CD14-positive monocyte (primary cell): ENCODE data around the gene EGFR. TPM values are rescaled to one million over a fixed set of nuclear protein-coding genes. Genes with fewer than 3 reads are reported as not detected.

Experiments
- DNase-seq, 3 donors: peaks; one replicate each; pipeline ENCODE4 v3.0.0-alpha.2; 2011 to 2022
- H2AFZ ChIP-seq: 2 replicates; pipeline ENCODE4 v1.6.0; 2012; ENCODE audit warnings: mild to moderate bottlenecking, low read depth, low read length, inconsistent platforms; ENCODE audit not compliant: insufficient read depth, poor library complexity, severe bottlenecking
- H3K27ac ChIP-seq, 2 donors: 1 replicate in 1 of 2; 2 replicates in 1 of 2; pipeline ENCODE4 v1.5.1; 2012 to 2013; ENCODE audit warnings: low read length in 2 of 2, control low read depth in 1 of 2, inconsistent platforms in 1 of 2, low read depth in 1 of 2, mild to moderate bottlenecking in 1 of 2
- H3K27me3 ChIP-seq, 2 donors: one replicate each; pipeline versions ENCODE4 v1.6.0 to v1.6.1; 2011 to 2013; ENCODE audit warnings: low read length in 2 of 2; ENCODE audit not compliant: control insufficient read depth in 2 of 2, insufficient read depth in 2 of 2
- H3K36me3 ChIP-seq, 2 donors: replicated peaks in 1 of 2; 1 replicate in 1 of 2; 2 replicates in 1 of 2; pipeline versions ENCODE4 v1.5.1 to v1.6.1; 2012 to 2013; ENCODE audit warnings: low read length in 2 of 2, control low read depth in 1 of 2, inconsistent platforms in 1 of 2, mild to moderate bottlenecking in 1 of 2; ENCODE audit not compliant: insufficient read depth in 2 of 2, control insufficient read depth in 1 of 2
- H3K4me1 ChIP-seq, 2 donors: 1 replicate in 1 of 2; 2 replicates in 1 of 2; pipeline versions ENCODE4 v1.5.1 to v1.6.1; 2012 to 2013; ENCODE audit warnings: low read length in 2 of 2, control low read depth in 1 of 2, inconsistent platforms in 1 of 2, mild to moderate bottlenecking in 1 of 2, moderate library complexity in 1 of 2; ENCODE audit not compliant: insufficient read depth in 2 of 2, control insufficient read depth in 1 of 2
- H3K4me2 ChIP-seq: replicated peaks from 2 replicates; pipeline ENCODE3; 2012; ENCODE audit warnings: low read length, moderate library complexity, mild to moderate bottlenecking; ENCODE audit not compliant: poor library complexity, severe bottlenecking; ENCODE audit errors: extremely low read depth
- H3K4me3 ChIP-seq, 3 experiments: fragments of 200-600 bp in 1 of 3; sonication (generic) in 1 of 3; replicated peaks in 1 of 3; 1 replicate in 2 of 3; 2 replicates in 1 of 3; pipeline ENCODE4 v1.5.1; 2011 to 2013; ENCODE audit warnings: low read length in 3 of 3, mild to moderate bottlenecking in 3 of 3, control low read depth in 2 of 3, low read depth in 2 of 3, inconsistent platforms in 1 of 3, moderate library complexity in 1 of 3
- H3K79me2 ChIP-seq: 2 replicates; pipeline ENCODE4 v1.6.0; 2012; ENCODE audit warnings: mild to moderate bottlenecking, control low read depth, inconsistent platforms, low read length, moderate library complexity; ENCODE audit not compliant: insufficient read depth
- H3K9ac ChIP-seq: 2 replicates; pipeline ENCODE4 v1.6.0; 2017; ENCODE audit warnings: low read length, mild to moderate bottlenecking; ENCODE audit not compliant: insufficient read depth, poor library complexity, severe bottlenecking
- H3K9me3 ChIP-seq, 2 donors: replicated peaks in 1 of 2; 1 replicate in 1 of 2; 2 replicates in 1 of 2; pipeline versions ENCODE4 v1.5.1 to v1.6.1; 2012 to 2013; ENCODE audit warnings: low read length in 2 of 2, control low read depth in 1 of 2; ENCODE audit not compliant: control insufficient read depth in 1 of 2, insufficient read depth in 1 of 2
- H4K20me1 ChIP-seq: 2 replicates; pipeline ENCODE4 v1.6.0; 2012; ENCODE audit warnings: mild to moderate bottlenecking, low read length, control low read depth, moderate library complexity; ENCODE audit not compliant: insufficient read depth
- H3K27ac Mint-ChIP-seq, 7 donors: one replicate each; pipeline ENCODE4 v1.8.0; 2020; ENCODE audit warnings: mild to moderate bottlenecking in 7 of 7, mixed read lengths in 7 of 7, moderate library complexity in 6 of 7, inconsistent platforms in 2 of 7
- H3K27me3 Mint-ChIP-seq, 3 donors: one replicate each; pipeline ENCODE4 v1.8.0; 2021 to 2022; ENCODE audit warnings: low read depth in 3 of 3, mild to moderate bottlenecking in 3 of 3, mixed read lengths in 3 of 3, moderate library complexity in 3 of 3, inconsistent platforms in 1 of 3
- H3K36me3 Mint-ChIP-seq, 2 donors: one replicate each; pipeline ENCODE4 v1.8.0; 2020; ENCODE audit warnings: mixed read lengths in 2 of 2, inconsistent platforms in 1 of 2, mild to moderate bottlenecking in 1 of 2
- H3K4me1 Mint-ChIP-seq: one replicate; pipeline ENCODE4 v1.8.0; 2020; ENCODE audit warnings: mild to moderate bottlenecking, mixed read lengths
- H3K4me3 Mint-ChIP-seq, 2 donors: one replicate each; pipeline ENCODE4 v1.8.0; 2020; ENCODE audit warnings: mild to moderate bottlenecking in 2 of 2, mixed read lengths in 2 of 2, moderate library complexity in 1 of 2
- H3K9me3 Mint-ChIP-seq, 7 donors: one replicate each; pipeline ENCODE4 v1.8.0; 2020 to 2022; ENCODE audit warnings: mixed read lengths in 7 of 7, mild to moderate bottlenecking in 6 of 7, moderate library complexity in 6 of 7, inconsistent platforms in 2 of 7
- CTCF ChIP-seq: fragments of 200-600 bp; IDR thresholded peaks from one replicate; pipeline ENCODE4 v1.8.0; 2022; ENCODE audit warnings: antibody characterized with exemption, mild to moderate bottlenecking
- WGBS: methylation state at CpG from one replicate; pipeline ENCODE4 v1.1.5; 2013; ENCODE audit warnings: missing lambda C conversion rate; ENCODE audit not compliant: insufficient coverage; 5-methylcytosine and 5-hydroxymethylcytosine counted together
- intact Hi-C, 2 donors: fragments of 100-400 bp; cut with micrococcal nuclease; formaldehyde crosslinking; loops; one replicate each; pipeline versions ENCODE4 v1.15.0 to v1.15.1; 2023
- polyA plus RNA-seq, 3 donors: library from polyadenylated mRNA; depleted of rRNA in 1 of 3; unstranded in 2 of 3; stranded (reverse) in 1 of 3; fragments of 300-500 nt in 2 of 3; fragments of >200 nt in 1 of 3; fragmentation: Illumina TruSeq in 2 of 3; gene quantifications; 1 replicate in 2 of 3; 2 replicates in 1 of 3; pipeline ENCODE4 v1.2.3, GENCODE V29; 2012 to 2021

EGFR gene
- polyA plus RNA-seq, 3 donors = not detected

- Histone ChIP-seq H3K9me3 (no peaks in the 10 kb centered on the region), H3K27me3 (no peaks in the 10 kb centered on the region), H3K9ac (no peak overlapping the region), H3K4me1 (no peaks in the 10 kb centered on the region), H3K4me3 (no peak overlapping the region), H2AFZ (no peak overlapping the region), H3K4me2 (no peak overlapping the region), H3K27ac (no peak overlapping the region), H4K20me1 (no peaks in the 10 kb centered on the region), H3K36me3 (no peaks in the 10 kb centered on the region), H3K79me2 (no peaks in the 10 kb centered on the region)
- intact Hi-C loops = no loop called here
- H3K36me3 Mint-ChIP-seq = no peaks in the 10 kb centered on the region
- H3K4me1 Mint-ChIP-seq = no peaks in the 10 kb centered on the region
- DNase-seq = no peak
- WGBS = 84% methylated on average over 9 of the region's 11 CpGs
- H3K9me3 Mint-ChIP-seq = no peaks in the 10 kb centered on the region
- no peak for TF ChIP-seq CTCF
- no peak overlapping the region for H3K27ac Mint-ChIP-seq
- peaks cover 0 to 7% (median 2%) of the 10 kb centered on the region in 3 donors for H3K27me3 Mint-ChIP-seq
- H3K4me3 Mint-ChIP-seq = no peak overlapping the region
Observed at GRCh38 chr7:55096323-55096722, 77.5 kb downstream of the EGFR start.

- Histone ChIP-seq H3K79me2 (no peaks in the 10 kb centered on the region), H4K20me1 (no peaks in the 10 kb centered on the region), H3K9ac (no peak overlapping the region), H3K4me3 (no peak overlapping the region), H2AFZ (no peak overlapping the region), H3K4me2 (no peak overlapping the region), H3K36me3 (no peaks in the 10 kb centered on the region), H3K27me3 (no peaks in the 10 kb centered on the region), H3K27ac (no peak overlapping the region), H3K9me3 (no peaks in the 10 kb centered on the region), H3K4me1 (no peaks in the 10 kb centered on the region)
- H3K27me3 Mint-ChIP-seq = peaks cover 0 to 7% (median 4%) of the 10 kb centered on the region in 3 donors
- no peaks in the 10 kb centered on the region for H3K36me3 Mint-ChIP-seq
- no peaks in the 10 kb centered on the region for H3K4me1 Mint-ChIP-seq
- no peak overlapping the region for H3K27ac Mint-ChIP-seq
- intact Hi-C loops = no loop called here
- 92% methylated on average over 1 of the region's 4 CpGs for WGBS
- no peak overlapping the region for H3K4me3 Mint-ChIP-seq
- no peaks in the 10 kb centered on the region for H3K9me3 Mint-ChIP-seq
- no peak for TF ChIP-seq CTCF
- no peak for DNase-seq
Observed at GRCh38 chr7:55097100-55097499, 78.3 kb downstream of the EGFR start.
